Smooth muscle cell of the brain vasculature (primary cell): ENCODE data around the gene MYNN.
"Not testable (repeated sequence)": the region's sequence is repeated elsewhere in the genome, so short reads cannot be mapped to it uniquely, and the experiment has no call there.

Experiments used
- DNase-seq: peaks from one replicate; pipeline ENCODE4 v3.0.0-alpha.2; 2012; ENCODE audit warnings: low read depth, low spot score

The MYNN gene

DNA sequence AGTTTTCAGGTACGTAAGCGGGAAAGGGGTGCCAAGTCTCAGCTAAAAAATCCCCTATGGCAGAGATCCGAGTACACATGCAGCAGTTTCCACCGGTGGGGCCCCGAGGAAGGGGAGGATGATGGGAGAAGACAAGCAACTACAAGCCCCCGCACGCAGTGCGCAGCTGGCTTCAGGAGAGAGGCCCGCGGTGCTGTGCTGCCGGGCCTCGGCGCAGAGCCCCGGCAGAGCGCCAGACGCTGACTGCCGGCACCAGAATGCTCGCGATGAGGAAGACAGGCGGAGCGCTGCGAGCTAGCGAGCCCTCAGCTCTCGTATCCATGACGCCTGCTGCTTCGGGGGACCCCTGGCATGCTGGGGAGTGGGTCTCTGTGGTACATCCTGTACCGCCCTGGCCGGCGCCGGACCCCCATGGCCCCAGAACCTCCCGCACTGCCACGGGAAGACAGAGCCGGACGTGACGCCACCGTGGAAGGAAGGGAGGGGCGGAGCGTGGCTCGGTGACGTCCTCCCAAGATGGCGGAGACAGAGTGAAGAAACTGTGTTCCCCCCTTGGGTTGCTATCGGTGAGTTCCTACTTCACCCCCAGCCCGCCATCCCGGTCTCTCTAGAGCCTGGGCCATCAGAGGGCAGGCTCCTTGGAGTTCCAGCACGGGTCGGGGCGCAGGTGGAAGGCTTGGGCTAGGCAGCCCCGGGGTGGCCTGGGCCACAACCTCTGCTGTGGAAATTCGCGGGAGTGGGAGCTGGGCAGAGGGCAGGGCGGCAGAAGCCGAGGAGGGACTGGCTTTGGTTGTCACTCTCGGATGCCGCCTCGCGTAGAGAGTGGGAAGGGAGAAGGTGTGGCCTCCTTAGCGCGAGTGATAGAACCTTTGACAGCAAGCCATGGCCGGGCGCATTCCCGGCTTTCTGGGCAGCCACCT lies at the start of gene MYNN:
MYNN (plus strand) TSS at position 500 of the 920 bp plus-strand sequence. CDS start 900 bp downstream, outside the sequence.
- peak; percentile 62 for DNase-seq

DNA sequence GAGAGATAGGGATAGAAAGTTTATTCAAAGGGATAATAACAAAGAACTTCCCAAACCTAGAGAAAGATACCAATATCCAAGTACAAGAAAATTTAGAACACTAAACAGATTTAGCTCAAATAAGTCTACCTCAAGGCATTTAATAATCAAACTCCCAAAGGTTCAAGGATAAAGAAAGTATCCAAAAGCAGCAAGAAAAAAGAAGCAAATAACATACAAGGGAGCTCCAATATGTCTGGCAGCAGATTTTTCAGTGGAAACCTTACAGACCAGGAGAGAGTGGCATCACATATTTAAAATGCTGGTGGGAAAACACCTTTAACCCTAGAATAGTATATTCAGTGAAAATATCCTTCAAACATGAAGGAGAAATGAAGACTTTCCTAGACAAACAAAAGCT lies 41.3 kb upstream of the MYNN start:
- DNase-seq, result not testable (repeated sequence)

DNA sequence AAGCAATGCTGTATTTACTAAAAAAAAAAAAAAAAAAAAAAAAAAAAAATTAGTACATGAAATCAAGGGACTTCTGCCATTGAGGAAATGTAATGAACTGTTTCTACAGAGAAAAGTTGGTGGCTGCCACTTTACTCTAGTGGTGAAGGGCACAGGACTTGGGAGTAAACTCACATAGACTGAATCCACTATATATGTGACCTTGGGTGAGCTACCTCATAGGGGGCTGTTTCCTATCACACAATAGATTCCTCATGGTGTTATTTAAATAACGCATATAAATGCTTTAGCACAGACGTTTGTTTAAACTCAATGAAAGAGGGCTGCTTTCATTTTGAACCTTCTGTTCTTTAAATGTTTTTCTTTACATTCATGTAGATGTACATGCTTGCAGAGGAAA lies 34.1 kb upstream of the MYNN start:
- DNase-seq, result no peak

- no peak for DNase-seq
Observed at GRCh38 chr3:169744366-169745054, 28.7 kb upstream of the MYNN start.

GRCh38 chr3:169746924-169747323 lies 26.3 kb upstream of the MYNN start:
- no peak for DNase-seq

DNA sequence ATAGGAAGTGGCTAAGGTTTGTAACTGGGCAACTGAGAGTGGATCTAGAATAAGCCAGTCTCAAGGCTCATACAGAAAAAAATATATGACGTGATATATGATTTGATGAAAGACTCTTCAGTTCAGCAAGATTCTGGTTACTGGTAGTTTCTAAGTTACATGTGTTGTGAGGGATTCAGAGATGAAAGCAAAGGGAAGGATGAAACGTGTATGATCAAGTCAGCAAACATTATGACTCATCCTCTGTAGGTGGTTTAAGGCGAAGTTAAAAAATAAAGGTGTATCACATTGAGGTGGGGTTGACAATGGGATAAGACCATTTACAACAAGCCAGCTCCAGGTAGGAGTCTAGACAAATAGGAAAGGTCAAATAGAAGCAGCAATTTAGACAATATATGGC lies 24.5 kb upstream of the MYNN start:
- no peak for DNase-seq

- no peak for DNase-seq
Observed at GRCh38 chr3:169750665-169751064, 22.5 kb upstream of the MYNN start.

DNA sequence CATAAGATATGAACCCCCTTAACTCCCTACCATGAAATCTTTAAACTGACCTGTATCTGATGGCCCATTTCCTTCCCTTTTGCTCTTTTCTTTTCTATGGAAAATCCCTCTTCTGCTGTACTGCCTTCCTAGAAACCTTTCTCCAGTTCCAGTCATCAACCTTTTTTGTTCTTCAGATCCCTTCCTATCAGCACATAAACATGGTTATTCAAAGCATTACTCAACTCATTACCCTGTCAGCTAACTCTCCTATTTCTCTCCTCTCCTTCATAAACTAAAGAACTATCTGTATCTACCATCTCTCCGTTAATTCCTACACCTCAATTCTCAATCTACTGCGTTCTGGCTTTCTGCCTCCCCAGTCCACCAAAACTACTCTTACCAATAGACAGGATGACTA lies 21.3 kb upstream of the MYNN start:
- no peak for DNase-seq

- no peak for DNase-seq
Observed at GRCh38 chr3:169754711-169755110, 18.5 kb upstream of the MYNN start.

DNA sequence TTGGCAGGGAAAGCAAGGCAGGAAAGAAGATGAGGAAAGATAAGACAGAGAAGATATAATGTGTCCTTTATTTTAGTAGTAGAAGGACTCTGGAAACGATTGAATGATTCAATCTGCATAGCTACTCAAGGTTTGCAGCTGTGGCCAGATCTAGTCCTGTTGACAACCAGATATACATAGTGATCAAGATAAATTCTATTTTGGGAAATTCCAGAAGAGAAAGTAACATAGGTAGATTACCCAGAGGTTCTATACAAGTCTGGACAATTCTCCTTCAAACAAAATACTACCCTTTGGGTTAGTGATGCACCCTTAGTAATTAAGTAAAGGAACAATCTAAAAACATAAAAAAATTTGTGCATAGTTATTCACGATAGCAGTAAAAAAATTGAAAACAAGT lies 17.7 kb upstream of the MYNN start:
- no peak for DNase-seq

DNA sequence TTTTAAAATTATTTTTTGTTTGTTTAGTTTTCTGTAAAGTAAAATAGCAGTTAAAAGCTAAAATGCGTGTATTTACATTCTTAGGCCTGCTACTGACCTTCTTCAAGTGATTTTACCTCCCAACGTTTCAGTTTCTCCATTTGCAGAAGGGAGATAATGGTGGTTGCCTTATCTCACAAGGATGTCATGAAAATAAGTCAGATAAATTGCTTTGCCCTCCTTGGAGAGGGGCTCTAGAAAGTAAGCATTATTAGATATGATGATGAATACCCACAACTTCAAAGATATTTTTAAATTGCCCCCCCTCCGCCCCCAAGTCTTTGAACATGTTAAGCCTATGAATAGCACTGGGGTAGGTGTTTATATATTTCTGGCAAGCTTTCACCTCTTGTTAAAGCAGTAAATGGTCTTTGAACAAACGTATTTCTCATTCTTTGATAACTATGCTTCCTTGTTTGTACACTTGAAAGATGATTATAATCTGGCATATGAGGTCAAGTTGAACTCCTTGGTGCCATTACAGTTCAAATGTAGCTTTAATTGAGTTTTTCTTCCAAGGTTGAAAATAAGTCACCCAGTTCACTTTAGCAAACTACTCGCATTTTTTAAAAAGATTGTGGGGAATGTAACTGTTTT lies 14.7 kb upstream of the MYNN start:
- DNase-seq, result no peak

- no peak for DNase-seq
Observed at GRCh38 chr3:169759256-169759655, 13.9 kb upstream of the MYNN start.

DNA sequence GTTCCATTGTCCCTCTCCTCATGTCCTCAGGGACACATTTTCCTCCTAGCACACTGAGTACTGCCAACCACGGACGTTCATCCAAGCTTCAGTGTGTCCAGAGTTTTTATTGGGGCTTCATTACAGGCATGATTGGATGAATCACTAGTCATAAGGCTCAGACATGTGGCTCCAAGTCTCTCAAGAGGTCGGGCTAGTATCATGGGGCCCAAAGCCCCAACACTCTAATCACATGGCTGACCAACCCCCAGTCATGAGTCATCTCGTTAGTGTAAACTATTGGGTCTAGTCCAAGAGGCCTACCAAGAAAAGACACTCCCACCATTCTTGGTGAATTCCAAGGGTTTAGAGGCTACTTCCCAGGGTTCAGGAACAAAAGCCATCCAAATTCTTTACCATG lies 12.7 kb upstream of the MYNN start:
- no peak for DNase-seq

GRCh38 chr3:169764312-169764881 lies 8.8 kb upstream of the MYNN start:
- DNase-seq, result no peak

- DNase-seq, result peak; percentile 81
Observed at GRCh38 chr3:169764882-169765612, 8.1 kb upstream of the MYNN start, which contains the start of gene TERC. TSS of gene TERC (minus strand) at chr3:169765060.

GRCh38 chr3:169769287-169770181 lies 3.7 kb upstream of the MYNN start, which contains the start of gene ACTRT3:
TSS of gene ACTRT3 (minus strand) at chr3:169769561. CDS start at chr3:169769520, 41 bp downstream.
- no peak for DNase-seq

DNA sequence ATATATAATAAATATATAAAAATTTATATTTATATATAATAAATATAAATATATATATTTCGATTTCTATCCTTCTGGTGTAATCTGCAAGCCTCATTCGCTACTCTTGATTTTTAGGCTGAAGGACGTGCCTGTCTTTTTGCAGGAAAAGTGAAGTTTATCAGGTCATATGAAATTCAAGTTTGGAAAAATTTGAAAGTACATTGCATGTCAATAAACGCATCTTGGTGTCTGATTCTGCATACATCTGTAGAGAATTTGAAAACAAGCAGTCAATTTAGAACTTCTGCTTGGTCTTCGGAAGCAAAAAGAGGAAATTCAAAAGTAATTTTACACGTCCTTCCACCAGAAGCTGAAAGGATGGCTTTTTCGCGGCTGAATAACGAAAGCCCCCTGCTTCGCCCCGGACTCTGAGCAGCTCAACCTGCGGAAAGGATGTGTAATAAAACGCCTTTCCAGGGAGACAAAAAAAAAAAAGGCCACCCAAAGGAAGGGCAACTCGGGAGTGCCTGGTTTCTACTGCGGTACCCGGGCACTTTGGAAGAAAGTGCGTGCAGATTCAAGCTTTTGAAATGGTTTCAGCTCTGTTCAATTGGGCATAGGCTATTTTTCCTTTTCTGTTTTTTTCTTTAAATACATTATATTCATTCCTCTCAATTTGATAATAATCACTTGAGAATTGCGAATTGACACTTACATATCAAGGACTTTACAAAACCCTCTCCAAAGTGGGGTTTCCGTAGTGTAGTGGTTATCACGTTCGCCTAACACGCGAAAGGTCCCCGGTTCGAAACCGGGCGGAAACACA lies 1.5 kb upstream of the MYNN start:
- DNase-seq, result peak; percentile 67

- peak; percentile 58 for DNase-seq
Observed at GRCh38 chr3:169772305-169772896, 795 bp upstream of the MYNN start.

DNA sequence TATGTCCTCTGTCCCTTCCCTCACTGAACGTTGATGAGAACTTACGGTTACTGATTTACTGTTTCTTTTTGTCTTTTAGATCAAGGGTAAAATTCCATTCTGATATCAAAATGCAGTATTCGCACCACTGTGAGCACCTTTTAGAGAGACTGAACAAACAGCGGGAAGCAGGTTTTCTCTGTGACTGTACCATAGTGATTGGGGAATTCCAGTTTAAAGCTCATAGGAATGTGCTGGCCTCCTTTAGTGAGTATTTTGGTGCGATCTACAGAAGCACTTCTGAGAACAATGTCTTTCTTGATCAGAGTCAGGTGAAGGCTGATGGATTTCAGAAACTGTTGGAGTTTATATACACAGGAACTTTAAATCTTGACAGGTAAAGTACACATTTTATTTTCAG lies 990 bp downstream of the MYNN start:
- no peak for DNase-seq
